Cardiac muscle cell (in vitro differentiated cells and primary cell): ENCODE data around the gene CDH4. TPM values are rescaled to one million over a fixed set of nuclear protein-coding genes. Genes with fewer than 3 reads are reported as not detected.

Experiments used
- DNase-seq, 2 donors: peaks; one replicate each; pipeline versions ENCODE4 v3.0.0 to v3.0.0-alpha.2; 2010 to 2017; ENCODE audit warnings: low read depth in 1 of 2, low spot score in 1 of 2
- H3K27ac ChIP-seq: fragments of 200-600 bp; sonication (generic); 2 replicates; pipeline ENCODE4 v1.5.1; 2016
- H3K27me3 ChIP-seq: fragments of 200-600 bp; sonication (generic); 2 replicates; pipeline ENCODE4 v1.6.0; 2016; ENCODE audit warnings: control low read depth
- H3K36me3 ChIP-seq: fragments of 200-600 bp; sonication (generic); 2 replicates; pipeline ENCODE4 v1.5.1; 2016; ENCODE audit warnings: control low read depth
- H3K4me1 ChIP-seq: fragments of 200-600 bp; sonication (generic); 2 replicates; pipeline ENCODE4 v1.8.1; 2017; ENCODE audit warnings: low read depth, mild to moderate bottlenecking, mixed run types
- H3K4me3 ChIP-seq: fragments of 200-600 bp; sonication (generic); 2 replicates; pipeline ENCODE4 v1.5.1; 2016; ENCODE audit warnings: mild to moderate bottlenecking
- H3K9me3 ChIP-seq: fragments of 200-600 bp; sonication (generic); 2 replicates; pipeline ENCODE4 v1.5.1; 2017; ENCODE audit warnings: low read depth, mild to moderate bottlenecking, control low read depth
- CTCF ChIP-seq: IDR thresholded peaks from 2 replicates; pipeline ENCODE4 v1.5.1; 2012; ENCODE audit warnings: low read depth, mild to moderate bottlenecking, low read length
- polyA plus RNA-seq: library from polyadenylated mRNA; unstranded; fragments of >200 nt; fragmentation: Nextera tagmentation; extraction: Ambion mirVana; gene quantifications from 2 replicates; pipeline ENCODE4 v1.2.1, GENCODE V29; 2016
- total RNA-seq: library from RNA; depleted of rRNA; stranded (reverse); fragments of >200 nt; gene quantifications from 2 replicates; pipeline ENCODE4 v1.2.3, GENCODE V29; 2016

The CDH4 gene
- total and polyA plus RNA-seq, 2 experiments from 2014 or later: 0.43 to 0.80 TPM

GRCh38 chr20:61320691-61321425, 68.8 kb downstream of the CDH4 start:
- DNase-seq: no peak
- no peaks in the 10 kb centered on the region for H3K36me3 ChIP-seq
- no peaks in the 10 kb centered on the region for H3K9me3 ChIP-seq
- no peak overlapping the region for H3K27ac ChIP-seq
- H3K4me1 ChIP-seq: no peaks in the 10 kb centered on the region
- no peak overlapping the region for H3K4me3 ChIP-seq
- no peaks in the 10 kb centered on the region for H3K27me3 ChIP-seq
- TF ChIP-seq CTCF: no peak

- no peak for TF ChIP-seq CTCF
These were observed 69.4 kb downstream of the CDH4 start for GRCh38 chr20:61321481-61321880.

GRCh38 chr20:61322151-61322865, 70.2 kb downstream of the CDH4 start:
- Histone ChIP-seq H3K27ac (no peak overlapping the region), H3K4me1 (no peaks in the 10 kb centered on the region), H3K4me3 (no peak overlapping the region), H3K27me3 (no peaks in the 10 kb centered on the region), H3K36me3 (no peaks in the 10 kb centered on the region), H3K9me3 (no peaks in the 10 kb centered on the region)
- DNase-seq: no peak
- TF ChIP-seq CTCF: no peak

More at GRCh38 chr20:61321481-61321880, 69.4 kb downstream of the CDH4 start:
- Histone ChIP-seq H3K27ac (no peak overlapping the region), H3K27me3 (no peaks in the 10 kb centered on the region), H3K4me3 (no peak overlapping the region), H3K36me3 (no peaks in the 10 kb centered on the region), H3K4me1 (no peaks in the 10 kb centered on the region), H3K9me3 (no peaks in the 10 kb centered on the region)
- no peak for DNase-seq

GRCh38 chr20:61324906-61325305, 72.8 kb downstream of the CDH4 start:
- Histone ChIP-seq H3K4me1 (no peaks in the 10 kb centered on the region), H3K27ac (no peak overlapping the region), H3K27me3 (no peaks in the 10 kb centered on the region), H3K9me3 (no peaks in the 10 kb centered on the region), H3K4me3 (no peak overlapping the region), H3K36me3 (no peaks in the 10 kb centered on the region)
- DNase-seq: no peak
- TF ChIP-seq CTCF: no peak

GRCh38 chr20:61325718-61326117, 73.7 kb downstream of the CDH4 start:
- Histone ChIP-seq H3K36me3 (no peaks in the 10 kb centered on the region), H3K4me3 (no peak overlapping the region), H3K27ac (no peak overlapping the region), H3K9me3 (no peaks in the 10 kb centered on the region), H3K27me3 (no peaks in the 10 kb centered on the region), H3K4me1 (no peaks in the 10 kb centered on the region)
- TF ChIP-seq CTCF: no peak
- DNase-seq: no peak
